Vagina (tissue), 2 donors: ENCODE data around the gene TSEN54. TPM values are rescaled to one million over a fixed set of nuclear protein-coding genes. Genes with fewer than 3 reads are reported as not detected.

Experiments used
- DNase-seq, 2 donors: peaks; one replicate each; pipeline ENCODE4 v3.0.0-alpha.2; 2017; ENCODE audit errors: extremely low spot score in 2 of 2
- H3K27ac ChIP-seq: fragments of 200-600 bp; sonication (generic); one replicate; pipeline ENCODE4 v1.5.1; 2019
- H3K27me3 ChIP-seq: fragments of 200-600 bp; sonication (generic); one replicate; pipeline ENCODE4 v1.5.1; 2019
- H3K36me3 ChIP-seq, 2 donors: fragments of 200-600 bp; sonication (generic); one replicate each; pipeline ENCODE4 v1.5.1; 2017 to 2019
- H3K4me1 ChIP-seq: fragments of 200-600 bp; sonication (generic); one replicate; pipeline ENCODE4 v1.5.1; 2019
- H3K4me3 ChIP-seq, 2 donors: fragments of 200-600 bp; sonication (generic); 1 replicate in 1 of 2; 2 replicates in 1 of 2; pipeline ENCODE4 v1.5.1; 2016 to 2019
- H3K9me3 ChIP-seq: fragments of 200-600 bp; sonication (generic); one replicate; pipeline ENCODE4 v1.5.1; 2019
- POLR2A ChIP-seq, 2 donors: fragments of 450-650 bp; IDR thresholded peaks; one replicate each; pipeline ENCODE4 v1.6.1; 2017; ENCODE audit warnings: antibody characterized with exemption in 2 of 2, mild to moderate bottlenecking in 2 of 2, moderate library complexity in 2 of 2
- POLR2AphosphoS5 ChIP-seq, 2 donors: sonication (generic); formaldehyde crosslinking; IDR thresholded peaks; one replicate each; pipeline ENCODE4 v1.9.0; 2017; ENCODE audit warnings: antibody characterized with exemption in 2 of 2, mild to moderate bottlenecking in 2 of 2, low read depth in 1 of 2; ENCODE audit not compliant: insufficient read depth in 1 of 2
- intact Hi-C: fragments of 100-400 bp; cut with DNase I; formaldehyde crosslinking; loops from one replicate; pipeline ENCODE4 v1.15.1; 2023
- total RNA-seq: library from RNA; depleted of rRNA; stranded (reverse); fragments of >200 nt; gene quantifications from one replicate; pipeline ENCODE4 v1.2.3, GENCODE V29; 2016
- TF ChIP-seq, protein P1 (sequence below), 3 experiments: fragments of 450-650 bp in 2 of 3; fragments of 200-600 bp in 1 of 3; sonication (generic) in 1 of 3; IDR thresholded peaks; one replicate each; pipeline ENCODE4 v1.5.1; 2017 to 2019; ENCODE audit warnings: antibody characterized with exemption in 3 of 3, mild to moderate bottlenecking in 2 of 3, moderate library complexity in 2 of 3

The TSEN54 gene
- total RNA-seq, 1 donor from 2014 or later, result 30.9 TPM

DNA sequence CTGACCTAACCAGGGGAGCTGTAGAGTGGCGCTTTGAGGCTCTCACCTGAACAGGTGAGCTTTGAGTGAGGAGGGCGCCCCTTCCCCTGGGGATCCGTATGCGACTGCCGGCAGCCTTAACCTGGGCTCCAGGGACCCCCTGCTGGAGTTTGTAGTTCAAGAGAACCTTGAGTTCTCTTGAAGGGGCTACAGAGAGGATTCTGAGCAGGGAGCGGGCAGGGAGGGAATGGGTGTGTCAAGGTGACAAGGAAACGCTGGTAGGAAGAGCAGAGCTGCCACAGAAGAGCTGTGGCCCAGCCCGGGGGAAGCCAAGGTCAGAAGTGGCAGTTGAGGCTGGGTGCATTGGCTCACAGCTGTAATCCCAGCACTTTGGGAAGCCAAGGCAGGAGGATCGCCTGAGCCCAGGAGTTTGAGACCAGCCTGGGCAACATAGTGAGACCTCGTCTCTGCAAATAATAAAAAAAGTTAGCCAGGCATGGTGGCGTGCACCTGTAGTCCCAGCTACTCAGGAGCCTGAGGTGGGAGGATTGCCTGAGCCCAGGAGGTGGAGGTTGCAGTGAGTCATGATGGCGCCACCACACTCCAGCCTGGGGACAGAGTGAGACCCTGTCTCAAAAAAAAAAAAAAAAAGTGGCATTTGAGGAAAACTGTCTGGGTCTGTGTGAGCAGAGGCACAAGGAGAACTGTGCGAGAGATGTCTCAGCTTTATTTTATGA lies 10.4 kb downstream of the TSEN54 start:
- no peaks in the 10 kb centered on the region for H3K27me3 ChIP-seq
- intact Hi-C loops, result no loop called here
- H3K4me3 ChIP-seq, result peak overlapping the region; percentile 68 to 88
- no peaks in the 10 kb centered on the region for H3K9me3 ChIP-seq
- H3K4me1 ChIP-seq, result peaks cover 28% of the 10 kb centered on the region
- TF ChIP-seq POLR2AphosphoS5 (IDR thresholded peaks at IDR 0.05; ENCODE audit: insufficient read depth in 1 of 2, low read depth in 1 of 2) (no peak), POLR2A (IDR thresholded peaks at IDR 0.05) (no peak)
- DNase-seq, result no peak
- H3K27ac ChIP-seq, result no peak overlapping the region
- no peaks in the 10 kb centered on the region for H3K36me3 ChIP-seq

DNA sequence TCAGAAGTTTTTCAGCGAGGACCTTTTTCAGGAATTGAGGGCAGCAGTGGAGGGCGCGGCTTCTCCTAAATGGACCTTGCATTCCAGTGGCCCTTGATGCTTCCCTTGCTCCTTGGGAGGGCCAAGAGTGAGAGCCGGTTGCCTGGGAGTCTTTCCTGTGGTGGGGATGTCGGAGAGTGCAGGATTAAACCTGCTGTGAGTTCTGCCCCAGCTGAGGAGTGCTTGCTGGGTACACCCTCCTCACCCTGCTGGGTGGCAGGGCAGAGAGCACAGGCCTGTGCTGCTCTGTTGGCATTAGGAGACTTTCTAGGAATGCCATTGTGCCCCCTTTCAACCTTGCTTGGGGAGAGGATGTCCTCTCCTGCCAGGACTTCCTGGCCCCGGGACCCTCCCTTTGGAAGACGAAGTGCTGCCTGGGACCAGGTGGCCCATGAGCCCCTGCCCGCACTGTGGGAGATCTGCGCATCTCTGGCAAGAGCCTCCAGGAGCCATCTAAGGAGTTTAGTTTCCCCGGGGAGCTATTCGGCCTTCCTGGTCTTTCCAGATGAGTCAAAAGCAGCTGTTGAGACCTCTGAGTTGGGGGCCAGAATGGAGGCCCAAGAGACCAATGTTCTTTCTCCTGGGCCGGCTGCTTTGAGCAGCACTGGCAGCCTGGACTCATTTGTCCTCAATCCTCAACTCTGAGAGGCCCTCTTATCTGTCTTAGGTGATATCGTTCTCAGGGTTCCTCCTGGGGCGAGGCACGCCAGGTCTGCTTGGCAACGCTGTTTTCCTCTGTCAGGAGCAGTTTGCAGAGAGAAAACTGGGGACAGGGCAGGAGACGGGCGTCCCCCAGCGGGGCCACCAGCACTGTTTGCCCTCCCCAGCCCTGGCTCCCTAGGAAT lies 14.8 kb downstream of the TSEN54 start:
- TF ChIP-seq, protein P1, sequence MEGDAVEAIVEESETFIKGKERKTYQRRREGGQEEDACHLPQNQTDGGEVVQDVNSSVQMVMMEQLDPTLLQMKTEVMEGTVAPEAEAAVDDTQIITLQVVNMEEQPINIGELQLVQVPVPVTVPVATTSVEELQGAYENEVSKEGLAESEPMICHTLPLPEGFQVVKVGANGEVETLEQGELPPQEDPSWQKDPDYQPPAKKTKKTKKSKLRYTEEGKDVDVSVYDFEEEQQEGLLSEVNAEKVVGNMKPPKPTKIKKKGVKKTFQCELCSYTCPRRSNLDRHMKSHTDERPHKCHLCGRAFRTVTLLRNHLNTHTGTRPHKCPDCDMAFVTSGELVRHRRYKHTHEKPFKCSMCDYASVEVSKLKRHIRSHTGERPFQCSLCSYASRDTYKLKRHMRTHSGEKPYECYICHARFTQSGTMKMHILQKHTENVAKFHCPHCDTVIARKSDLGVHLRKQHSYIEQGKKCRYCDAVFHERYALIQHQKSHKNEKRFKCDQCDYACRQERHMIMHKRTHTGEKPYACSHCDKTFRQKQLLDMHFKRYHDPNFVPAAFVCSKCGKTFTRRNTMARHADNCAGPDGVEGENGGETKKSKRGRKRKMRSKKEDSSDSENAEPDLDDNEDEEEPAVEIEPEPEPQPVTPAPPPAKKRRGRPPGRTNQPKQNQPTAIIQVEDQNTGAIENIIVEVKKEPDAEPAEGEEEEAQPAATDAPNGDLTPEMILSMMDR (IDR thresholded peaks at IDR 0.05), result no peak
- TF ChIP-seq POLR2A (IDR thresholded peaks at IDR 0.05), result no peak
- TF ChIP-seq POLR2AphosphoS5 (IDR thresholded peaks at IDR 0.05; ENCODE audit: insufficient read depth in 1 of 2, low read depth in 1 of 2), result no peak
- Histone ChIP-seq H3K36me3 (no peaks in the 10 kb centered on the region), H3K4me1 (peaks cover 10% of the 10 kb centered on the region), H3K9me3 (no peaks in the 10 kb centered on the region), H3K4me3 (no peak overlapping the region), H3K27me3 (no peaks in the 10 kb centered on the region), H3K27ac (no peak overlapping the region)
- no peak for DNase-seq
- intact Hi-C loops, result no loop called here

DNA sequence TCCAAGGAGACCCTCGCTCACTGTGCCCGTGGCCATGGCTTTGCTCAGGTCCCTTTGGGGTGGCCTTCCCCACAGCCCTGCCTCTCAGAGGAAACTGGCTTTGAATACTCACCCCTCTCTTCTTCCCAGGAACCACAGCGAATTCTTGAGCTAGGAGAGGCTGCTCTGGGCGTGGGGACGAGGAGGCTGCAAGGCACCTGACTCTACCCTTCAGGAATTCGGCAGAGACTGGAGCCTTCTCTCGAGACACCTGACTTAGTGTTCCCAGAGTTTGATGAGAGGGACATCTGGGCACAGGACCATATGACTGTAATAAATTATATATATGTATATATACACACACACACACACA lies 15.4 kb downstream of the TSEN54 start:
- no peak for DNase-seq
- H3K4me3 ChIP-seq, result no peak overlapping the region
- TF ChIP-seq POLR2A (IDR thresholded peaks at IDR 0.05), result no peak
- TF ChIP-seq, protein P1 (IDR thresholded peaks at IDR 0.05), result no peak
- no peaks in the 10 kb centered on the region for H3K9me3 ChIP-seq
- H3K27me3 ChIP-seq, result no peaks in the 10 kb centered on the region
- H3K36me3 ChIP-seq, result no peaks in the 10 kb centered on the region
- intact Hi-C loops, result no loop called here
- peaks cover 3% of the 10 kb centered on the region for H3K4me1 ChIP-seq
- H3K27ac ChIP-seq, result no peak overlapping the region

DNA sequence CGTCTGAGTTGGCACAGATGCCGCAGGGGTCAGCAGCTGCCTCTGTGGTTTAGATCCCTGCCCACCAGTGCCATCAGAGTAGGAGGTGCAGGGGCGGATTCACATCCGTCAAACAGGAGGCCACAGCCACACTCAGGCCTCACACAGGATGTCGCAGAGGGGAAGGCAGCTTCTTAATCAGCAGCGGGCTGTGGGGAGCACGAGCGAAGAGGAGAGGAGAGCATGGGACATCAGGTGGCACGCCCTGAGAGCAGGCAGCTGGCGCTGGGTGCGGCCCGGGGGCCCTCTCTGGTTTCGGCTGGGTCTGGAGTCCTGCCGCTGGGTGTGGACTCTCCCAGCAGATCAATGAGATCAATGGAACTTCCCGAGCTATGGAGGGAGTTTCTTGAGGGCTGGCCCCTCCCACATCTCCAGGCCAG lies 18.8 kb downstream of the TSEN54 start:
- Histone ChIP-seq H3K36me3 (no peaks in the 10 kb centered on the region), H3K9me3 (no peaks in the 10 kb centered on the region), H3K4me3 (no peak overlapping the region), H3K27me3 (no peaks in the 10 kb centered on the region), H3K4me1 (peaks cover 4% of the 10 kb centered on the region), H3K27ac (no peak overlapping the region)
- TF ChIP-seq POLR2A (IDR thresholded peaks at IDR 0.05), result no peak
- TF ChIP-seq POLR2AphosphoS5 (IDR thresholded peaks at IDR 0.05; ENCODE audit: insufficient read depth in 1 of 2, low read depth in 1 of 2), result no peak
- TF ChIP-seq, protein P1 (IDR thresholded peaks at IDR 0.05), result no peak
- DNase-seq, result no peak
- intact Hi-C loops, result no loop called here

DNA sequence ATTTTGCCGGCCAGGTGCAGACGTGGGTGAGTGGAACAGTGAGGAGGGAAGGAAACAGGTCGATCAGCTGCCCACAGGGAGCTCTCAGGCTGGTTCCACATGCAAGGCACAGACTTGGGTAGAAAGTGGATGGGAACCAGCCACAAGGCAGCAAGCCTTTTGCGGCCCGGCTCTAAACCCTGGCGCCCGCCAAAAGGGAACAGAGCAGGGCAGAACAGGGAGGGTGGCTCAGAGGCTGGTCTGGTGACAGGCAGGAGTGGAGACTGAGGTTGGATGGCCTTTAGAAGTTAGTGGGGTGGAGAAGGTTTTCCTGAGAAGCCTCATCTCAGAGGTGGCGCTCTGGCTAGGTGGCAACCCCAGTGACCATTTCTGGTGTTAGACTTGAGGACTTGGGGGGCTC lies 19.5 kb downstream of the TSEN54 start:
- no peak overlapping the region for H3K27ac ChIP-seq
- H3K9me3 ChIP-seq, result no peaks in the 10 kb centered on the region
- no peak overlapping the region for H3K4me3 ChIP-seq
- H3K27me3 ChIP-seq, result no peaks in the 10 kb centered on the region
- DNase-seq, result no peak
- peaks cover 7% of the 10 kb centered on the region for H3K4me1 ChIP-seq
- TF ChIP-seq POLR2A (IDR thresholded peaks at IDR 0.05) (no peak), POLR2AphosphoS5 (IDR thresholded peaks at IDR 0.05; ENCODE audit: insufficient read depth in 1 of 2, low read depth in 1 of 2) (no peak)
- TF ChIP-seq, protein P1 (IDR thresholded peaks at IDR 0.05), result no peak
- no peaks in the 10 kb centered on the region for H3K36me3 ChIP-seq
- intact Hi-C loops, result no loop called here
